ENCODE measurements around the gene ATAD1.

Gene ATAD1

GRCh38 chr10:87715552-87716347 lies 102.3 kb downstream of the ATAD1 start:
- DNase-seq (ENCODE audit: low spot score) = no peak

GRCh38 chr10:87713707-87714106 lies 104.3 kb downstream of the ATAD1 start:
- no peak for DNase-seq (ENCODE audit: low spot score)

- no peak for DNase-seq (ENCODE audit: low spot score)
Observed at GRCh38 chr10:87712913-87713616, 105.0 kb downstream of the ATAD1 start.

- DNase-seq (ENCODE audit: low spot score) = no peak
Observed at GRCh38 chr10:87707254-87707653, 110.8 kb downstream of the ATAD1 start.

- DNase-seq (ENCODE audit: low spot score) = no peak
Observed at GRCh38 chr10:87706731-87707130, 111.3 kb downstream of the ATAD1 start.

GRCh38 chr10:87705339-87705738 lies 112.7 kb downstream of the ATAD1 start:
- no peak for DNase-seq (ENCODE audit: low spot score)

GRCh38 chr10:87703771-87704170 lies 114.3 kb downstream of the ATAD1 start:
- no peak for DNase-seq (ENCODE audit: low spot score)

- DNase-seq (ENCODE audit: low spot score) = no peak
Observed at GRCh38 chr10:87702973-87703294, 115.1 kb downstream of the ATAD1 start.

- no peak for DNase-seq (ENCODE audit: low spot score)
Observed at GRCh38 chr10:87702260-87702972, 115.6 kb downstream of the ATAD1 start.

Measured in D341Med (cell line).